ENCODE measurements around the gene CTDSPL. TPM values are rescaled to one million over a fixed set of nuclear protein-coding genes. Genes with fewer than 3 reads are reported as not detected.

The CTDSPL gene
- polyA plus RNA-seq, 3 donors from 2014 or later, result 0.87 TPM; not detected in 2

DNA sequence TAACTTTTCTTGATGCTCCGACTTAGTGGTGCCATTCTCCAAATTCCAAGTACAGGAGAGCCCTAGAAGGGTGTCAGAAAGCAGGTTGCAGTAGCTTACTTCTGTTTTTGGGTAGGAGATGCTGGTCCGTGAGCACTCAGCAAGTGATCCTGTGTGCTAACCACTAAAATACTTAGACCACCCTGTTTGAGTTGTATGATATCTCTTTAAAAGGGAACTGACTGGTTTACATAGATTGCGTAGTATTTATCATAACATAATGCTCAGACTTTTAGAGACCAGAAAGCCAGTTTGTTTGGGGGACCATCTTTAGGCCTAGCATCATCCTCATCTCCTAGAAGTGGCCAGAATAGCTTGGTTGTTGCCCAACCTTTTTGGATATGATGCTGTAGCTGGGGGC lies 26.7 kb downstream of the CTDSPL start:
- no peaks in the 10 kb centered on the region for H3K9me3 Mint-ChIP-seq
- no peak for DNase-seq
- H3K27me3 Mint-ChIP-seq (ENCODE audit: low read depth in 3 of 3), result peaks cover 0 to 12% (median 0%) of the 10 kb centered on the region in 3 donors
- H3K4me1 Mint-ChIP-seq, result no peaks in the 10 kb centered on the region
- H3K36me3 Mint-ChIP-seq, result no peaks in the 10 kb centered on the region
- H3K4me3 Mint-ChIP-seq, result no peak overlapping the region
- no peak overlapping the region for H3K27ac Mint-ChIP-seq

DNA sequence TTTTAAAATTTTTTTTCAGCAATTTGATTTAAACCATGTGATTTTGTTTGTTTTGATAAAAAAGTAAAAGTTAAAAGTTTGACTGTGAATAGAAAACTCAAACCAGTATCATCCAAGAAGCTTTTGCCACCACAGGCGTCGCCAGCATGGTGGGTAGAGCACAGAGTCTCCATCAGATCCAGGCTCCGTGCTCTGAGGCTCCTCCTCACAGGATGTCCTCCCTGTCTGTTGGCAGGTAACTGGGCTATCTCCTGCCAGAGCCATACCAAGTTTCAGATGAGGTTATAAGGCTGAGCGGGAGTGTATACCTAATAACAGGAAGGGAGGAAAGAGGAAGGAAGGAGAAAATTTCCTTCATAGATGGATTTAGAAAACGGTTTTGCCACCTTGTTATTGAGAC lies 28.8 kb downstream of the CTDSPL start:
- DNase-seq, result no peak
- no peaks in the 10 kb centered on the region for H3K4me1 Mint-ChIP-seq
- H3K4me3 Mint-ChIP-seq, result no peak overlapping the region
- no peaks in the 10 kb centered on the region for H3K36me3 Mint-ChIP-seq
- H3K9me3 Mint-ChIP-seq, result no peaks in the 10 kb centered on the region
- H3K27me3 Mint-ChIP-seq (ENCODE audit: low read depth in 3 of 3), result peaks cover 0 to 6% (median 0%) of the 10 kb centered on the region in 3 donors
- H3K27ac Mint-ChIP-seq, result no peak overlapping the region

DNA sequence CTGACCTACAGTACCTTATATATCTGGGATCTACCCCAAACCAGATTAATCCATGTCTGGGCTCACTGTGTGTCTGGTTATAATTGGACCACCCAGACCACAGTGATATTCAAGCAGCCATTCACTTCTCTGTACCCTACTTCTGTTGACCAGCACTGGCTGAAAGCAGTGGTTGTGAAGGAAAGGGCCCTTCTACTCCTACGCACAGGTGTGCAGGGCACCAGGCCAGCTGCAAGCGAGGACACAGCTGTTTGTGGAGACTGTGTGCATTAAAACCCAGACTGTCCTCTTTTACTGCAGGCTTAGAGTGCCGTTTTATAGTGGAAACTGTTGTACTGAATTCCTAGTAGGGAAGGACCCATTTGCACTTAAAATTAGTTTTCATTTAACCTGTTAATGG lies 29.5 kb downstream of the CTDSPL start:
- Mint-ChIP-seq H3K4me1 (no peaks in the 10 kb centered on the region), H3K9me3 (no peaks in the 10 kb centered on the region), H3K4me3 (no peak overlapping the region), H3K36me3 (no peaks in the 10 kb centered on the region), H3K27ac (no peak overlapping the region), H3K27me3 (ENCODE audit: low read depth in 3 of 3) (peaks cover 0 to 6% (median 0%) of the 10 kb centered on the region in 3 donors)
- DNase-seq, result no peak

DNA sequence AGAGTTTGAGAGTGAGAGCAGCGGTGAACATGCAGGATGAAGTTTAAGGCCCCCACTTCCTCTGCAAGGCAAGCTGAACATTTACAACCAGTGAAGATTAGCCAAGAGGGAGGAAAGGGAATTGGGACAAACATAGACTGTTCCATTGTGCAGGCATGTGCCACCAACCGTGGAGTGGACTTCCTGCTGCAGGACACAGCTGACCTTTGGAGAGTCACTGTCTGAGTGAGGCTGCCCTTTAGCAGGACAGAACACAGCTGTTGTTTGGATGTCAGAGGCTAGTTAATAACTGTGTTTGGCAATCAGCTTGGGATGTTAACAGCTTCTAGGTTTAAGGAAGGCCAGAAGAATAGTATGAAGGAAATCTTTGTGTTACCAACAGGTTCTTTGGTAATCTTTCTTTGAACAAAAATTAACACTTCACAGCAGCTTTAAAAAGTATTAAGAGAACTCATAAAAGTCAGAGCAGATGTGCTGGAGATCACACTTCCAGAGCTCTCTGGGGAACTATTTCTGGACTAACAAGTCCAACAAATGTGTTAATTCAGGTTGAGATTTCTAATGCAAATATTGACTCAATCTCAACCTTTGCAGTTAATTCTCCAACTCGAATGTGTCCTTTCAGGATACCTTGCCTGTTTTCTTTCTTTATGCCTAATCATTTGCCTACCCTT lies 31.4 kb downstream of the CTDSPL start:
- H3K9me3 Mint-ChIP-seq, result no peaks in the 10 kb centered on the region
- H3K27me3 Mint-ChIP-seq (ENCODE audit: low read depth in 3 of 3), result peaks cover 0 to 5% (median 0%) of the 10 kb centered on the region in 3 donors
- H3K4me3 Mint-ChIP-seq, result no peak overlapping the region
- no peaks in the 10 kb centered on the region for H3K36me3 Mint-ChIP-seq
- no peak for DNase-seq
- H3K27ac Mint-ChIP-seq, result no peak overlapping the region
- no peaks in the 10 kb centered on the region for H3K4me1 Mint-ChIP-seq

DNA sequence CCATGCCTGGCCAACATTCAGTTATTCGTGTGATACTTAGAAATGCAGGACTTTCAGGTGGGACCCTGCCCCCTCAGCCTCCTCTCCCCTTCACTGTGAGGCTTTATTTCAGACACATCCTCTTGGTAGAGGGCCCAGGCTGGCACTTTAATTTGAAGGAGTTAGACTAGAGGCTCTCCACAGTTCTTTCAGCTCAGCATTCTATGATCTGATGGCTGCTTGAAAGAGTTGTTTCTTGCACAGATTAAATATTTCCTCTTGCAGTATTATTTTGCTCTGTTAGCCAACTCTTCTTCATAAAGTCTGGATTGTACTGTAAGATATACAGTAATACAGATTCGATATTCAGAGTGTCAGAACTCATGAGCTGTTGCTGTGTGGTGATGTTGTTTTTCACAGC lies 35.1 kb downstream of the CTDSPL start:
- Mint-ChIP-seq H3K36me3 (no peaks in the 10 kb centered on the region), H3K9me3 (no peaks in the 10 kb centered on the region), H3K27ac (no peak overlapping the region), H3K4me1 (no peaks in the 10 kb centered on the region), H3K4me3 (no peak overlapping the region), H3K27me3 (ENCODE audit: low read depth in 3 of 3) (peaks cover 0 to 4% (median 0%) of the 10 kb centered on the region in 3 donors)
- no peak for DNase-seq

DNA sequence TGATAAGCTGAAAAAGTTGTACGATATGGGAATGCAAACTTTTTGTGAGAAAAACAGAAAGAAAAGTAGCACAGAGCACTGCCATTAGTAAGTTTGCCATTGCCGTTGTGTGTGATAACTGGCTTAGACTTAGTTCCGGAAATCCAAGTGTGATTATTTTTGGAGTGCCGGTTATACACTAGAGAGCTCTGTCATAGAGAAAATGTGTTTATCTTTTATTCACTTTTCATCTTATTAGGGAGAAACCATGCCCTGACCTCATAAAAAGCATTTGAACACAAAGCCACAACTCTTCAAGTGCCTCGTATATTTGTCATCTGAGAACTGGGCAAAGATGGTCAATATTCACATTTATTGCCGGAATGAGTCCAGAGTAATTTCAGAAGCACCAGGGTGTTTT lies 36.1 kb downstream of the CTDSPL start:
- no peaks in the 10 kb centered on the region for H3K36me3 Mint-ChIP-seq
- H3K4me3 Mint-ChIP-seq, result no peak overlapping the region
- peaks cover 4 to 5% of the 10 kb centered on the region in 2 donors for H3K4me1 Mint-ChIP-seq
- no peak overlapping the region for H3K27ac Mint-ChIP-seq
- no peaks in the 10 kb centered on the region for H3K9me3 Mint-ChIP-seq
- H3K27me3 Mint-ChIP-seq (ENCODE audit: low read depth in 3 of 3), result peaks cover 0 to 4% (median 3%) of the 10 kb centered on the region in 3 donors
- DNase-seq, result no peak

DNA sequence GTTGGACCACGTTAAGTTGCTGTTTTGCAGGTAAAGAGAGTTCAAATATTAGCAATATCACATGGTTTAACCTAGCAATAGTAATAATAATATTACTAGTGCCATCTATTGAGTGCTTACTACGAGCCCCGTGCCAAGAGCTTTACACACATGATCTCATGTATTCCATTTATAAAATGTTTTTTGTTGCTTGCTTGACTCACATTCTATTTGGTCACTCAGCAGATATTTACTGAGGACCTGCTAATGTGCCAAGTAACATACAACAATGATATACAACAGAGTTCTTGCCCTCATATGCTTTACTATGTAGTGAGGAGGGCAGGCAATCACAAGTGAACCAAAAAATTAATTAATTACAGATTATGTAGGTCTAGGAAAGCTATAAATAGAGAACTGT lies 36.7 kb downstream of the CTDSPL start:
- Mint-ChIP-seq H3K27ac (no peak overlapping the region), H3K4me3 (no peak overlapping the region), H3K9me3 (no peaks in the 10 kb centered on the region), H3K4me1 (peaks cover 4 to 8% of the 10 kb centered on the region in 2 donors), H3K27me3 (ENCODE audit: low read depth in 3 of 3) (peaks cover 0 to 4% (median 3%) of the 10 kb centered on the region in 3 donors), H3K36me3 (no peaks in the 10 kb centered on the region)
- DNase-seq, result no peak

DNA sequence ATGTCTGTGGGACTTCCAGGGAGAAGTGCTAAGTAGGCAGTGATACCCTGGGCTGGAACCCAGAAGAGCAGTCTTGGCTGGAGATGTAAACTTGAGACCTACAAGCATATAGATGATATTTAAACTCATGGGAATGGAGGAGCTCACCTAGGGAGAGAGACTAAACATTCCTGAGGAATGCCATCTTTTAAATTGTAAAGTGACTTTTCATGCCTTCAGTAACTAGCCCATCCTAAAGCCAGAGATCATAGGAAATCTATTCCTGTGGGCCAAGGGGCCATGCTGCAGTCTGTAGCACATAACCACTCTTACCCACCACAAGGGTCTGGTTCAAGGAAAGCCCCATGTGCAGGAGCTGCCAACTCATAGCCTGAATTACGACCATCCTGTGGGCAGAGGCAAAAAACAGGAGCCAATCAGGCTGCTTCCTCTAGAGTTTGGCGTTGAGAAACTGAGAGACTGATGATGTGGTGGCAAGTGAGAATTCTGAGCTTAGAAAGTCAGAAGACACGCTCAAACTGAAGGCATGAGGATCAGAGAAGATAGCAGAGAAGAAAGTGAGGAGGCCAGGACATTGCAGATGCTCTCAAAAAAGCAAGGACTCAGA lies 37.5 kb downstream of the CTDSPL start:
- no peaks in the 10 kb centered on the region for H3K9me3 Mint-ChIP-seq

DNA sequence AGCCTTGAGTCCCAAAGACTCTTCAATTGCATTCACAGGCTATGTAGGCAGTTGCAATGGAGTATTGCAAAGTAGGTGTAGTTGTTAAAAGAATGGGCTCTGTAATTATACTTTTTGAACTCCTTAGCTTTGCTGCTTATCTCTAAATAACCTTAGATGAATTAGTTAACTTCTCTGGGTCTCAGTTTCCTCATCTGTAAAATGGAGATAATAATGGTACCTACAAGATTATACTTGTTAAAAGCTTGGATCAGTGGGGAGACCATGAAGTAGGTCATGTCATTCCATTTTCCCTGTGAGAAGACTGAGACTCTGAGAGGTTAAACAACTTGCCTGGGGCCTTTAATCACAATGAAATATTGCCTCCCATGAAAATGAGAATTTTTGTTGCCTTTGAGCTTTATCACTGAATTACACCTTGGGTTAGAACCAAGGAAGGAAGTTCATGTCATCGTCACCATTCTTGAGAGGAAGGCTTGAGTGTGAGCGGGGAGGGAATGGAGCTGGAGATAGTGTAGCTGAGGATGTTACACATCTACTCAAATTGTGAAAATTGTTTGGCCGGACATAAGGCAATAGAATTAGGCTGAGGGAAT lies 38.1 kb downstream of the CTDSPL start:
- H3K9me3 Mint-ChIP-seq, result no peaks in the 10 kb centered on the region
- H3K36me3 Mint-ChIP-seq, result no peaks in the 10 kb centered on the region
- DNase-seq, result no peak
- H3K27me3 Mint-ChIP-seq (ENCODE audit: low read depth in 3 of 3), result peaks cover 0 to 4% (median 3%) of the 10 kb centered on the region in 3 donors
- peak overlapping the region in 1 of 6 donors; percentile 46 for H3K27ac Mint-ChIP-seq
- peaks cover 4 to 8% of the 10 kb centered on the region in 2 donors for H3K4me1 Mint-ChIP-seq
- H3K4me3 Mint-ChIP-seq, result no peak overlapping the region

More for the DNA sequence above, 37.5 kb downstream of the CTDSPL start:
- Mint-ChIP-seq H3K4me1 (peaks cover 4 to 8% of the 10 kb centered on the region in 2 donors), H3K27me3 (ENCODE audit: low read depth in 3 of 3) (peaks cover 0 to 4% (median 3%) of the 10 kb centered on the region in 3 donors), H3K27ac (no peak overlapping the region), H3K4me3 (no peak overlapping the region), H3K36me3 (no peaks in the 10 kb centered on the region)
- no peak for DNase-seq

DNA sequence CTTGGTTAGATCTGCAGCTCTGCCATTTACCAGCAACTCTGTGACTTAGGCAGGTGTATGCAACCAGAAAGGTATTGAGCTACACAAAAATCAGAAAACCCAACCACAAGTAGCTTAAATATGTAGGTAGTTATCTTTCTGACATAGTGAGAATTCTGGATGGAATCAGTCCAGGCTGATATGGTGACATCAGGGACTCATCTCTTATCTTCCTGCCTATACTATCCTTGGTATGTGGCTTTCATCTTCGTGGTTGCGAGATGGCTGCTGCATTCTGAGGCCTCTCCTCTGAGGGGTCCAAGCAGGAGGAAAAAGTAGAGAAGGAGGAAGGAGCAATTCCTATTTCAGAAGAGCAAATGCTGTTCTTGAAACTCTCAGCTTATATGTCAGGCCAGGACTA lies 40.0 kb downstream of the CTDSPL start:
- no peak overlapping the region for H3K27ac Mint-ChIP-seq
- no peak overlapping the region for H3K4me3 Mint-ChIP-seq
- H3K9me3 Mint-ChIP-seq, result no peaks in the 10 kb centered on the region
- peaks cover 5 to 17% of the 10 kb centered on the region in 2 donors for H3K4me1 Mint-ChIP-seq
- DNase-seq, result no peak
- peaks cover 0 to 3% (median 0%) of the 10 kb centered on the region in 3 donors for H3K27me3 Mint-ChIP-seq (ENCODE audit: low read depth in 3 of 3)
- no peaks in the 10 kb centered on the region for H3K36me3 Mint-ChIP-seq

DNA sequence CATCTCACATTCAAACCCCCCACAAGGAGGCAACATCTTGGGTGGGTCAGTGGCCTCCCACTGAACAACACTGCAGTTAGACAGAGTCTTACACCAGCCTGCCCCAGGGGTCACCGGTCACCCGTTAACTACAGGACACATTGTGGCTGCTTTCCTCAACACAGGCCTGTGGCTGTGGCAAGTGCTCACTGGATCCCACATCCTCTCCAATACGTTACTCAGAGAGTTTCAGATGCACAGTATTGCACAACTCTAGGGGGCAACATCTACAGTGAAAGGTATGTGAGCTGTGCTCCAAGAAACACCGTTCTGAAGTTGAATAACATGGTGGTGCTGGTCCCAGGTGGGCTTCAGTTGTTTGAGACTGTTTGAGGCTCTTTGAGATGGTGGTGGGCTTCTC lies 41.0 kb downstream of the CTDSPL start:
- H3K4me3 Mint-ChIP-seq, result no peak overlapping the region
- H3K9me3 Mint-ChIP-seq, result no peaks in the 10 kb centered on the region
- peaks cover 0 to 3% (median 0%) of the 10 kb centered on the region in 3 donors for H3K27me3 Mint-ChIP-seq (ENCODE audit: low read depth in 3 of 3)
- no peaks in the 10 kb centered on the region for H3K36me3 Mint-ChIP-seq
- DNase-seq, result peak in 1 of 3 donors; percentile 3
- H3K4me1 Mint-ChIP-seq, result peaks cover 12 to 26% of the 10 kb centered on the region in 2 donors
- H3K27ac Mint-ChIP-seq, result no peak overlapping the region

DNA sequence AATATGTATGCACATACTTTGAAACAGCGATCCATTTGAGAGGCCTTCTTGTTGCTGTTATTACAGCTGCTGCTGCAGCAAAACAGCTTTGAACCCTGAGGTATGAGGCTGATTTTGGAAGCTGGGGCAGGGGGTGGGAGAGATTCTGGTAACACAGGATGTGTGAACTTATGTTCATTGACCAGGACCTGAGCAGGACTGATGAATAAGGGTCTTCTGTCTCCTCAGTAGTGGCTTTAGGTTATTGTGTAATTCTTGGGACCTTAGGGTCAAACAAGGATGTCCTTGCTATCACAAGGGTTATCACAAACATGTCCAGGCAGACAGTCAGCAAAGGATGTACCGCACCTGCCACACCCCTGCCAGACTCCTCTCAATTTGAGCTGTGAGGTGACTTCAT lies 41.6 kb downstream of the CTDSPL start:
- H3K9me3 Mint-ChIP-seq, result no peaks in the 10 kb centered on the region
- H3K36me3 Mint-ChIP-seq, result no peaks in the 10 kb centered on the region
- no peak for DNase-seq
- no peak overlapping the region for H3K27ac Mint-ChIP-seq
- peaks cover 17 to 33% of the 10 kb centered on the region in 2 donors for H3K4me1 Mint-ChIP-seq
- H3K27me3 Mint-ChIP-seq (ENCODE audit: low read depth in 3 of 3), result peaks cover 0 to 3% (median 0%) of the 10 kb centered on the region in 3 donors
- no peak overlapping the region for H3K4me3 Mint-ChIP-seq

DNA sequence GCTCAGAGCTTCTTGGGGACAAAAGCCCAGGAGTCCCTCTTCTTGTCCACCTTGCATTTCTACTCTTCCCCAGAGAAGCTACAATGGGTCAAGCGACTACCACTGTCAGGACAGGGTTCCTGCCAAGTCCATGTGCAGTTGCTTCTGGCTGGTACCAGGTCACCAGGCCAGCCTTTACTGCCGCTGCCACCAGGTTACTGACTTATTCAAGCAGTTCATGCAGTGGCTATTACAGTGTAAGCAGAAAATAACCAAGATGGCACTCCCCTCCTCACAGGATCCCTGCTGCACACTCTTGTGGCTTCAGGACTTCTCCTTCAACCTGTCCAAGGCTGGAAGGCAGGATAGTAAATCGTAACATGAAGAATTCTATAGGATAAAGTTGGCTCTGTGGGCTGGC lies 42.1 kb downstream of the CTDSPL start:
- Mint-ChIP-seq H3K4me3 (no peak overlapping the region), H3K27ac (no peak overlapping the region), H3K9me3 (no peaks in the 10 kb centered on the region), H3K27me3 (ENCODE audit: low read depth in 3 of 3) (peaks cover 0 to 3% (median 0%) of the 10 kb centered on the region in 3 donors), H3K4me1 (peaks cover 17 to 37% of the 10 kb centered on the region in 2 donors), H3K36me3 (no peaks in the 10 kb centered on the region)
- DNase-seq, result no peak

DNA sequence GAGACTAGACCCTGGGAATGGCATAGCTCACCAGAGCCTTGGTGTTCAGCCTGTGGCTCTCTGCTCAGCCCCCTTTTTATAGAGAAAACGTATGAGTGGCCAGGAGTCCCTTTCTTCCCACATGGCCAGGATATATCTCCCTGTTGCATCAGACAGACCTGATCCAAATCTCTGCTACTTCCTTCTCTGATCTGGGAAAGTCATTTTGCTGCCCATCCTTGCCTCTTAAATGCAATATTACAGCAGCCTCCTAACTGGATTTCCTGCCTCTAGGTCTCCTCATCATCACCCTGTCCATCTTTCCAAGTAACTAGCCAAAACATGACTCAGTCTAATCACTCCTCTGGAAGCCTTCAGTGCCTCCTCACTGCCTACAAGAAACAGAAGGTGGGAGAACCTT lies 42.9 kb downstream of the CTDSPL start:
- Mint-ChIP-seq H3K4me3 (no peak overlapping the region), H3K27ac (no peak overlapping the region), H3K9me3 (no peaks in the 10 kb centered on the region), H3K36me3 (no peaks in the 10 kb centered on the region), H3K27me3 (ENCODE audit: low read depth in 3 of 3) (peaks cover 0 to 3% (median 0%) of the 10 kb centered on the region in 3 donors), H3K4me1 (peaks cover 17 to 37% of the 10 kb centered on the region in 2 donors)
- DNase-seq, result no peak
